K562 treated with DMSO at 1 percent for 24 hours (cell line): Measurements from ENCODE around the gene PDCL2. TPM values are rescaled to one million over a fixed set of nuclear protein-coding genes. Genes with fewer than 3 reads are reported as not detected.

ENCODE experiments used
- total RNA-seq: library from RNA; unstranded; fragments of 300-600 nt; gene quantifications from 2 replicates; pipeline ENCODE4 v1.2.3, GENCODE V29; 2022; ENCODE audit warnings: low read depth; ENCODE audit not compliant: insufficient read depth

PDCL2 gene, protein sequence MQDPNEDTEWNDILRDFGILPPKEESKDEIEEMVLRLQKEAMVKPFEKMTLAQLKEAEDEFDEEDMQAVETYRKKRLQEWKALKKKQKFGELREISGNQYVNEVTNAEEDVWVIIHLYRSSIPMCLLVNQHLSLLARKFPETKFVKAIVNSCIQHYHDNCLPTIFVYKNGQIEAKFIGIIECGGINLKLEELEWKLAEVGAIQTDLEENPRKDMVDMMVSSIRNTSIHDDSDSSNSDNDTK
- total RNA-seq = not detected in 2 replicates

GRCh38 chr4:55592014-55592413 lies at the start of gene PDCL2:
TSS of gene PDCL2 (minus strand) at chr4:55592245. CDS start at chr4:55592109, 136 bp downstream.

DNA sequence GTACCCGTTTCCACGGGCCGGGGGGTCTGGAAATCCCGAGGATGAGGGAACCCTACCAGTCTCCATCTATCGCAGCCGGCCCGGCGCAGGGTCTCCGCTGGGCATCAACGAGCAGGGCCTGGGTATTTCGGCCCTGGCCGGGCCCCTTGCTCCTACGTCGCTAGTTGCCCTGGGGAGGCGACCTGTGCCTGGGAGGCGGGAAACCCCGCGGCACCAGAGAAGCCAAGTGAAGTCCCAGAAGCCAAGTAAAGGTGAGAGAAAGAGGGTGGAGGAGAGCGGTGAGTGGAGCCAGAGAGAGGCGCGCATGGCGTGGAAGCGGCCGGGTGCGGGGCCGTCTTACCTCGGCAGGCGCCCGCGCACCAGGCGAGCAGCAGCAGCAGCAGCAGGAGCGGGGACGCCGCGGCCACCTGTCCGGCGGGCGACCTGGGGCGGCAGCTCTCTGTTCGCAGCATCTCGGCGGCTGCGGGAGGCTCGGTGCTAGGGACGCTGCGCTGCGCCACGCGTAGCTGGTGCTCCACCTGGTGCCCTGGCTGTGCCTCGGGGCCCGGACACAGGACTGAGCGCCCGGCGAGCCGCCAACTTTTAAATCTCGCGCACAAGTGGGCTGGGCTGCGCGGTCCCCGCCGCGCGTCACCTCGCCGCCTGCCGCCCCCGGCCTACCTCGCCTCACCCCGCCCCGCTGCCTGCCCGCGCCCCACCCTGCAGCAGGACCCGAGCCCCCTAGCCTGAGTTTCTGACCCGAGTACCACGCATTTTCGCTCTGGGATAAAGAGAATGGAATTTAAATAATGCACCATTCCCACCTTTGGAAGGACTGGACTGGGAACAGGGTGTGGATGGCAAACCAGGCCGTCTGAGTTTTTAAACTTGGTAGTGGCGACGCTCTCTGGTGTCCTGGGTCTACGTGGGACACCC lies 44.0 kb upstream of the PDCL2 start, which contains the start of gene NMU:
TSS of gene NMU (minus strand) at position 558 of the 915 bp plus-strand sequence. CDS start at position 452, 106 bp downstream.

GRCh38 chr4:55546756-55547465 lies 45.1 kb downstream of the PDCL2 start, which contains the start of gene CLOCK:
TSS of gene CLOCK (minus strand) at chr4:55546909. CDS start at chr4:55482785, 64,124 bp downstream.

Other genes with a start within 250 kb of the PDCL2 start
- gene SRD5A3, start 246.0 kb downstream of the PDCL2 start, total RNA-seq = 10.8 and 12.1 TPM in 2 replicates
- 61.1 and 70.3 TPM in 2 replicates for gene TMEM165, start 196.3 kb downstream of the PDCL2 start, total RNA-seq
- 5.4 and 5.6 TPM in 2 replicates for gene CLOCK, start 45.3 kb downstream of the PDCL2 start, total RNA-seq
- 396 and 419 TPM in 2 replicates for gene NMU, start 44.1 kb upstream of the PDCL2 start, total RNA-seq
- 1.4 and 2.2 TPM in 2 replicates for gene EXOC1L, start 227.5 kb upstream of the PDCL2 start, total RNA-seq